GM10847 (cell line): ENCODE data around the gene ITGA3.

ENCODE experiments used
- POLR2A ChIP-seq: IDR thresholded peaks from 2 replicates; pipeline ENCODE4 v1.6.1; 2011; ENCODE audit not compliant: insufficient read length; ENCODE audit errors: extremely low read depth

The ITGA3 gene

GRCh38 chr17:50090971-50091917, 35.3 kb downstream of the ITGA3 start:
- no peak for TF ChIP-seq POLR2A

DNA sequence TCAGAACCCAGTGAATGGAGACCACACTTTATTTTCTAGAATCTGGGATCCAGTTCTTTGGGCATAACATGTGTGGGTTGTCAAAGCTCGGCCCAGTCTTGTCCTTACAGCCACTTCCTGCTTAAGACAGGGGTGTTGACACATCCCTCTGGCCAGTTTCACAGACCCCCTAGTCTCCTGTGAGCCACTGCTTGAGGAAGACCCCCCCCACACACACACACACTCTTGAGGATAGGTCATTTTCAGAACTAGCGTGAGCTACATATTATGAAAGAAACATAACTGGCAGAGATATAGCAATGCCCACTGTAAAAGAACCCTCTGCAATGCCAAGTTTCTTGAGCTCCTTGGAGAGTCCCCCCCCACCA, 36.0 kb downstream of the ITGA3 start:
- TF ChIP-seq POLR2A, result no peak

DNA sequence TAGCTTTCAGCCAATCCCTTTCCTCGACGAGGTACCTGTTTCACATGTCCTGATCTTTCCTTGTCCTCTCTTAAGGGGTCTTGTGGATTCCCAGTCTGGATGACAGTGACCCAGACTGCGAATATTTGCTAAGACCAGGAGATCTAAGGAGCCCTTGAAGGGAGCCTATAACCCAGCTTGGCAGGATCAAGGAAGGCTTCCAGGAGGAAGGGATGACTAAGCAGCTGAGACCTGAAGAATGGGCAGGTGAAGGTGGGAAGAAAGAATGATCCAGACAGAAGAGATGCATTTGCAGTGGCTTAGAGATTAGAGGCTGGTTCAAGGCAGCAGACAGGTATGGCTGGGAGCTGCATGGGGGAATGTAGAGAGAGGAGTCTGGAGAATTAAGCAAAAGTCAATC, 37.3 kb downstream of the ITGA3 start:
- TF ChIP-seq POLR2A, result no peak

- no peak for TF ChIP-seq POLR2A
Measured at GRCh38 chr17:50093807-50094206, 37.9 kb downstream of the ITGA3 start.

DNA sequence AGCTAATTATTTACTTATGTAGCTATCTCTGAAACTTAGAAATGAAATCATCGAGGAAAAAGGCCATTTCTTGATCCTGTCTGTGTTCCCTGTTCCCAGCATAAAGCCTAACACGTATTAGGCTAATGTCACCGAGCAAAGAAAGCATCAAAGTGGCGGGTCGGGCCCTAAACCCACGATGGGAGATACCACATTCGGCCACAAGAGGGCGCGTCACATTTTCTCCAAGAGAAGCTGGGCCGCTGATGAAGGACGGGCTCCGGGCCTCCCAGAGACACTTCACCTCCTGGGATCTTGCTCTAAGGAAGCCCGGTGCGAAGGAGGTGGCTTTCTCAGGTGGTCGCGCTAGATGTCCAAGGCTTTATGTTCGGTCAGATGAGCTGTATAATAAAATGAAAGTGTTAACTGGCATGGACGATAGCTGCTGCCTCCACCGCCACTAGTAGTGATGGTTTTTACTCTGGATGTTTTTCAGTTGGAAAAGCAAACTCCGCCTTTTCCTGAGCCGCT, 38.4 kb downstream of the ITGA3 start:
- TF ChIP-seq POLR2A, result no peak

- peak; percentile 28 for TF ChIP-seq POLR2A
Measured at GRCh38 chr17:50094753-50095619, 39.1 kb downstream of the ITGA3 start, which contains the start of gene PDK2. TSS of gene PDK2 (plus strand) at chr17:50095351. CDS start at chr17:50095436, 85 bp downstream.

GRCh38 chr17:50095626-50096037, 39.7 kb downstream of the ITGA3 start:
- TF ChIP-seq POLR2A, result no peak

DNA sequence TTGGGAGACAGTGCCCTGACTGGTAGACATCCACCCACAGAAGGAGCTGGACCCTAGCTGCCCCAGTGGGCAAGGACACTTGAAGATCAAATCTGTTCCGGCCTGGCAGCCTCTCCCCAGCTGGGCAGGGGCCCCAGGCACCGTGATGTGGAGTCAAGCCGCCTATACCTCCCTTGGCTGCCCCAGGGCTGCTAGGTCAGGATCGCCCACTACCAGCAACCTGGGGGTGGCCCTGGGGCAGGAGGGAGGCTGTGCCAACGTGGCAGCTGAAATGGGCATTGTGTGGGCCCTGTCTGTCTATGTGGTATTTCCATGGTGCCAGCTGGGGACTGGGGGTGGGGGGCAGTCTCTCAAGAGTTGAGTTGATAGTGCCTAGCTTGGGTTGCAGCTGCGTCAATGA, 40.2 kb downstream of the ITGA3 start:
- no peak for TF ChIP-seq POLR2A

DNA sequence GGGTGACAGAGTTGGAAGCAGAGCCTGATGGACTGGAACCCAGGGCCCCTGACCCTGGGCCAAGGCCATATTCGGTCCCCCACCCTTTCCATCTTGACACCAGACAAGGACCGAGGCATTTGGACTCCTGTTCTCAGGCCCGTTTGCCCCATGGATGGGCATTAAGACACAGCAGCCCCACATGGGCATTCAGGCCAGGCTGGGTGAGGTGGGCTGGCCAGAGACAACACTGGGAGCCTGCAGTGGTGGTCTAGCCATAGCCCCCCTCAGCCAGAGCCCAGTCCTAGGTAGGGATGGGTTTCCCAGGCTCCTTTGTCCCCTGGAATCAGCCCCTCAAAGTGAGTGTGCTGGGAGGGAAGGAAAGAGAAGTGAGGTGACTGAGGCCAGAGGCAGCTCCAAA, 40.8 kb downstream of the ITGA3 start:
- no peak for TF ChIP-seq POLR2A

DNA sequence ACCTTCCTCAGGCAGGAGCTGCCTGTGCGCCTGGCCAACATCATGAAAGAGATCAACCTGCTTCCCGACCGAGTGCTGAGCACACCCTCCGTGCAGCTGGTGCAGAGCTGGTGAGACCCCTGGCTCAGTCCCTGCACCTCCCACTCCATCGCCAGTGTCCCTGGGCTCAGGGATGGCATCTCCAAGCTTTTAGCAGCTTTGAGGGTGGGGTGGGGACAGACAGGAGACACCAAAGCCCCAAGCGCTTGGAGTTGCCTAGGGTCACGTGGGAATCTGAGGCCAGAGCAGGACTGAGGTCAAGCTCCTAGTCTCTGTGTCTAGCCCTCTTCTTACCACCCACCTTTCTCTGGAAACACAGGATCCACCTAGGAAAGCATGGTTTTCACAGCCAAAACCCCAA, 41.5 kb downstream of the ITGA3 start:
- TF ChIP-seq POLR2A, result no peak

DNA sequence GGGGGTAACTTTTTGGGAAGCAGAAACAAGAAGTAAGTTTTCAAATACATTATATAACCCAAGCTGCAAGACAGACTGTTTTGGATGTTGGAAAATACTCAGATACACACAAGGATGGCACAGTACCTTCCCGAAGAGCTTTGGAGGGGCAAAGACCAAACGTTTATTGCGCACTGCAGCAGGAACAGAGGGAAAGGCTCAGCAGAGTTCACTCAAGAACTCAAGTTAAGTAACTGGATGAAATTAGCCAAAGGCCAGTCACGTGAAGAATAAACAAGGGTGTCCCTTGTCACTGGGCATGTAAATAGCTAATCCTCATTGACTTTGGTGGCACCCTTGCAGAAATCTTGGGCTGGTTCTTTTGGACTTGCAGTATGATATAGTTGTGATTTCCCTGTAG, 42.0 kb downstream of the ITGA3 start:
- no peak for TF ChIP-seq POLR2A

GRCh38 chr17:50098583-50098982, 42.7 kb downstream of the ITGA3 start:
- TF ChIP-seq POLR2A, result no peak

- no peak for TF ChIP-seq POLR2A
Measured at GRCh38 chr17:50099003-50099402, 43.1 kb downstream of the ITGA3 start.

DNA sequence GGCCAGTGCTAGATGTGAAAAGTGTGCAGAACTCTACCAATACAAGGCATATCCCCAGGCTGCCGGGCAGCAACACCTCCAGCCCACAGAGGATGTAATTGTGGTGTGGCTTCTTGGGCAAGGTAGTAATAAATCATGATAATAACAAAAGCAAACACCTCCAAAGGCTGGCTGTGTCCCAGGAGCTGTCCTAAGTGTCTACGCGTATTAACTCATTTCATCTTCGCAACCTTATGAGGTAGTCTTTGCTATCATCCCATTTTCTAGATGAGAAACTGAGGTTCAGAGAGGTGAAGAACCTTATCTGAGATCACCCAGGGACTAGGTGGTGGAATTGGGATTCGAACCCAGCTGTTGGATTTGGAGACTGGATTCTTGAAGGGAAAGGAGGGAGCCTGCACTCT, 44.6 kb downstream of the ITGA3 start:
- no peak for TF ChIP-seq POLR2A

- TF ChIP-seq POLR2A, result no peak
Measured at GRCh38 chr17:50100921-50101345, 45.0 kb downstream of the ITGA3 start.
